Small intestine (tissue), 7 donors: ENCODE measurements around the gene COPA. TPM values are rescaled to one million over a fixed set of nuclear protein-coding genes. Genes with fewer than 3 reads are reported as not detected.
A peak's percentile ranks its signal among the peaks of the same experiment; 100 is the strongest.

ENCODE experiments used
- DNase-seq, 2 donors: peaks; one replicate each; pipeline versions ENCODE4 v3.0.0 to v3.0.0-alpha.2; 2013
- FAIRE-seq: peaks from 2 replicates; lab custom pipeline; 2012; peaks lifted over from hg19 to GRCh38; lab: Jason Lieb, UNC
- H3K27ac ChIP-seq, 3 donors: one replicate each; pipeline ENCODE4 v1.5.1; 2013; ENCODE audit warnings: low read length in 2 of 3, mild to moderate bottlenecking in 2 of 3, control low read depth in 1 of 3, inconsistent platforms in 1 of 3, low read depth in 1 of 3, moderate library complexity in 1 of 3
- H3K27me3 ChIP-seq, 3 donors: one replicate each; pipeline ENCODE4 v1.6.1; 2013; ENCODE audit warnings: low read length in 3 of 3, inconsistent platforms in 1 of 3; ENCODE audit not compliant: control insufficient read depth in 3 of 3, insufficient read depth in 3 of 3
- H3K36me3 ChIP-seq, 3 donors: one replicate each; pipeline ENCODE4 v1.6.1; 2013; ENCODE audit warnings: low read length in 3 of 3, inconsistent platforms in 1 of 3, low read depth in 1 of 3, mild to moderate bottlenecking in 1 of 3, moderate library complexity in 1 of 3; ENCODE audit not compliant: control insufficient read depth in 3 of 3, insufficient read depth in 2 of 3
- H3K4me1 ChIP-seq, 3 donors: one replicate each; pipeline ENCODE4 v1.6.1; 2013; ENCODE audit warnings: low read length in 2 of 3, inconsistent platforms in 1 of 3, low read depth in 1 of 3, mild to moderate bottlenecking in 1 of 3, moderate library complexity in 1 of 3; ENCODE audit not compliant: control insufficient read depth in 3 of 3, insufficient read depth in 2 of 3
- H3K4me3 ChIP-seq, 3 donors: one replicate each; pipeline ENCODE4 v1.5.1; 2013; ENCODE audit warnings: low read length in 3 of 3, control low read depth in 1 of 3, inconsistent platforms in 1 of 3, low read depth in 1 of 3, mild to moderate bottlenecking in 1 of 3, moderate library complexity in 1 of 3
- H3K9me3 ChIP-seq, 2 donors: one replicate each; pipeline ENCODE4 v1.6.1; 2013; ENCODE audit warnings: low read depth in 1 of 2, low read length in 1 of 2; ENCODE audit not compliant: control insufficient read depth in 2 of 2, insufficient read depth in 1 of 2
- WGBS, 3 donors: extraction: QIAGEN DNeasy Blood & Tissue Kit; methylation state at CpG; one replicate each; pipeline ENCODE4 v1.1.7; 2013; 5-methylcytosine and 5-hydroxymethylcytosine counted together
- polyA plus RNA-seq, 4 donors: library from polyadenylated mRNA; stranded (reverse) in 3 of 4; unstranded in 1 of 4; fragments of 200-250 nt in 3 of 4; fragments of 120-200 nt in 1 of 4; gene quantifications; one replicate each; pipeline versions ENCODE4 v1.2.1 to v1.2.3, GENCODE V29; 2013
- donor health status: healthy with polysubstance abuse.
- donor health status: control.
- donor health status: control.
- donor health status: Bipolar disorder and iron deficiency.
- donor health status: healthy.

COPA gene
- polyA plus RNA-seq, 4 donors, result 79.7 to 143 (median 93.2) TPM

DNA sequence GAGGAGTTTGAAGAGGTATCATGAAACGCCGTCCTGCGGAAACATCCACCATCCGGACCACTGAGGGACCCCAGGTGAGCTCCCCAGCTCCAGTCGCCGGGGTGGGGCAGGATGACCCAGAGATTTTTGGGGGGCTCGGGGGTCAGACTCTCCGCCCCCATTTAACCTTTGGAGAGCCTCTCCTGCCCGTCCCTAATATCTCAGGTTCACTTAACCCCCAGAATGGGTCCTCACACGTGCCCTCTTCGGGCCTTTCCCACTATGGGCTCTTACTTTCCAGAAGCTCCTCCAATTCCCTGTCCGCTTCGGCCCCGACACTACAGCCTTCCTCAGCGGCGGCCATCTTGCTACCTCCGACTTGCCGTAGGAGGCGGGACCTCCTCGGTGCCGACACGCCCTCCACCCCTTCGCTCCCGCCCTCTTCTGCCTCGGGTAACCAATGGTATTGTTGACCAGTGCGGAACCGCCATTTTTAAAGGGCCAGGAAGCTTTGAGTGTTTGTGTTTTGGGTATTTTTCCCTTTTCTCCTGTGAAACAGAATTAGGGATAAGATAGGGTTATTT, 58.2 kb downstream of the COPA start, which contains the start of gene PEX19:
Gene PEX19 (minus strand): TSS at position 352 of the 563 bp plus-strand sequence. CDS start 9 bp downstream, at position 343.
- DNase-seq (peak; percentile 92 to 96), FAIRE-seq (no peak)
- Histone ChIP-seq H3K9me3 (no peaks in the 10 kb centered on the region), H3K27me3 (no peaks in the 10 kb centered on the region), H3K4me3 (peak within 1 kb of the TSS; percentile 68 to 96 (median 94)), H3K27ac (peak within 1 kb of the TSS; percentile 42 to 92 (median 84)), H3K36me3 (peaks cover 12 to 35% (median 14%) of the 10 kb centered on the region in 3 donors), H3K4me1 (peaks cover 0 to 11% (median 3%) of the 10 kb centered on the region in 3 donors)
- 0% methylated on average over 27 of the region's 27 CpGs for WGBS, 3 donors

- 1 to 2% (median 2%) methylated on average over 15 of the region's 15 CpGs for WGBS, 3 donors
- DNase-seq (peak; percentile 57 to 58), FAIRE-seq (no peak)
- H3K27ac ChIP-seq, result peak overlapping the region; percentile 42 to 92 (median 84)
- no peaks in the 10 kb centered on the region for H3K9me3 ChIP-seq
- H3K36me3 ChIP-seq, result peaks cover 12 to 35% (median 15%) of the 10 kb centered on the region in 3 donors
- peak overlapping the region; percentile 68 to 96 (median 94) for H3K4me3 ChIP-seq
- H3K27me3 ChIP-seq, result no peaks in the 10 kb centered on the region
- H3K4me1 ChIP-seq, result peaks cover 0 to 11% (median 3%) of the 10 kb centered on the region in 3 donors
Measured at GRCh38 chr1:160284220-160284781, 58.7 kb downstream of the COPA start.

- 92 to 96% (median 93%) methylated on average over 7 of the region's 7 CpGs for WGBS, 3 donors
- FAIRE-seq (no peak), DNase-seq (no peak)
- H3K9me3 ChIP-seq, result no peaks in the 10 kb centered on the region
- H3K27ac ChIP-seq, result no peak overlapping the region
- peaks cover 0 to 11% (median 3%) of the 10 kb centered on the region in 3 donors for H3K4me1 ChIP-seq
- H3K4me3 ChIP-seq, result no peak overlapping the region
- H3K27me3 ChIP-seq, result no peaks in the 10 kb centered on the region
- peaks cover 16 to 43% (median 20%) of the 10 kb centered on the region in 3 donors for H3K36me3 ChIP-seq
Measured at GRCh38 chr1:160282807-160283206, 60.2 kb downstream of the COPA start.

GRCh38 chr1:160277987-160278386, 65.1 kb downstream of the COPA start:
- H3K36me3 ChIP-seq, result peaks cover 16 to 42% (median 24%) of the 10 kb centered on the region in 3 donors
- H3K4me1 ChIP-seq, result no peaks in the 10 kb centered on the region
- H3K9me3 ChIP-seq, result no peaks in the 10 kb centered on the region
- no peak overlapping the region for H3K27ac ChIP-seq
- FAIRE-seq (no peak), DNase-seq (no peak)
- no peaks in the 10 kb centered on the region for H3K27me3 ChIP-seq
- H3K4me3 ChIP-seq, result no peak overlapping the region
- WGBS, 3 donors, result 90 to 91% (median 91%) methylated on average over 4 of the region's 4 CpGs

DNA sequence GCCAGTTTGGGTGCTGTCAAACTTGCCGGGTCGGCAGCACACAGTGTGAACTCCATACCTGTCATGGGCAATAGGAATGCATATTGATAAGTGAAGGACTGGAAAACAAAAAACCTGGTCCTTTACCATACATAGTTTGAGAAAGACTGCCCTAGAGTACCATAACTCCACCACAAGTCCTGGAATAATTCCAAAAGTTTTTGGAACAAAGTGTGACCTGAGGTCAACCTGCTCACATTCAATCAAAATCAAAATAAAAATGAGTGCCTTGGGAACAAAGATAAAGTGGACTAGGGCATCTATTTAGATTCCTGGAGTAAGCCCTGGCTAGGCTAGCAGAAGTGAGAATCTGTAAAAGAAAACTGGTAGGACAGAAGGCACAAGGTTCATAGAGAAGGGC, 65.7 kb downstream of the COPA start:
- no peak for DNase-seq
- Histone ChIP-seq H3K9me3 (no peaks in the 10 kb centered on the region), H3K4me1 (no peaks in the 10 kb centered on the region), H3K36me3 (peaks cover 16 to 39% (median 24%) of the 10 kb centered on the region in 3 donors), H3K4me3 (no peak overlapping the region), H3K27me3 (no peaks in the 10 kb centered on the region), H3K27ac (no peak overlapping the region)
- no peak for FAIRE-seq
- 92 to 96% (median 93%) methylated on average over 2 of the region's 2 CpGs for WGBS, 3 donors

GRCh38 chr1:160271025-160271424, 72.0 kb downstream of the COPA start:
- FAIRE-seq, result no peak
- no peak for DNase-seq
- H3K4me3 ChIP-seq, result no peak overlapping the region
- no peaks in the 10 kb centered on the region for H3K9me3 ChIP-seq
- 91 to 93% (median 93%) methylated on average over 1 of the region's 1 CpG for WGBS, 3 donors
- no peaks in the 10 kb centered on the region for H3K4me1 ChIP-seq
- no peak overlapping the region for H3K27ac ChIP-seq
- H3K27me3 ChIP-seq, result no peaks in the 10 kb centered on the region
- no peaks in the 10 kb centered on the region for H3K36me3 ChIP-seq

DNA sequence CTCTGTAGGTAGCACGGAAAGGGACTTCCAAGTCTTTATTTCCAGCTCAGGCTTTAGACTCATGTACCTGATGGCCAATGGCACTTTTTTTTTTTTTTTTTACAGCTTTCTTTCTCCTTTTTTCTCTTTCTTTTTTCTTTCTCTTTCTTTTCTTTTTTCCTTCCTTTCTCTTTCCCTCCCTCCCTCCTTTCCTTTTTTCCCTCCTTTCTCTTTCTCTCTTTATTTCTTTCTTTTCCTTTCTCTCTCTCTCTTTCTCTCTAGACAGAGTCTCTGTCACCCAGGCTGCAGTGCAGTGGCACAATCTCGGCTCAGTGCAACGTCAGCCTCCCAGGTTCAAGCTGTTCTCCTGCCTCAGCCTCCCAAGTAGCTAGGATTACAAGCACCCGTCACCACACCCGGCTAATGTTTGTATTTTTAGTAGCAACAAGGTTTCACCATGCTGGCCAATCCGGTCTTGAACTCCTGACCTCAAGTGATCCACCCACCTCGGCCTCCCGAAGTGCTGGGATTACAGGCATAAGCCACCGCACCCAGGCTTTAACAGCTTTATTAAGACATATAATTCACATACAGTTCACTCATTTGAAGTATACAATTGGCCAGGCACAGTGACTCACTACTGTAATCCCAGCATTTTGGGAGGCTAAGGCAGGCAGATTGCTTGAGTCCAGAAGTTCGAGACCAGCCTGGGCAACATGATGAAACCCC, 75.6 kb downstream of the COPA start:
- DNase-seq, result no peak
- no peak overlapping the region for H3K4me3 ChIP-seq
- H3K27ac ChIP-seq, result no peak overlapping the region
- H3K9me3 ChIP-seq, result no peaks in the 10 kb centered on the region
- H3K4me1 ChIP-seq, result peaks cover 0 to 2% (median 2%) of the 10 kb centered on the region in 3 donors
- no peak for FAIRE-seq
- no peaks in the 10 kb centered on the region for H3K27me3 ChIP-seq
- 63 to 73% (median 70%) methylated on average over 10 of the region's 10 CpGs for WGBS, 3 donors
- H3K36me3 ChIP-seq, result no peaks in the 10 kb centered on the region

DNA sequence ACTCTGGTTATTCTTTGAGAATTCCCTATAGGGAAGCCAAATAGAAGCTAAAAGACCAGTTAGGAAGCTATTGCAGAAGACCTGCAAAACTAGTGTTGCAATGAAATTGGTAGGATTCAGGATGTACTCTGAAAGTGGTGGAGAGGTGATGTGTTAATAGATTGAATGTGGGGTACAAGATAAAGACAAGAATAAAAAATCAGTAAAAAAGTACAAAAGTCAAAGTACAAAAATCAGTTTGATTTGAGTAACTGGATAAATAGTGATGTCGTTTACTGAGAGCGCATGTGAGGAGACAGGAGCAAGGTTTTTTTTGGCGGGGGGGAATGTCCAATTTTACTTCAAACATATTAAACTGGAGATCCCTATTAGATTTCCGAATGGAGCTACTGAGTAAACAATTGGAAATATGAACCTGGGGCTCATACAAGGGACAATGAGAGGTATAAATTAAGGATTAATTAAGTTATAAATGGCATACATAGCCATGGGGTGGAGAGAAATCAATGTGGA, 78.2 kb downstream of the COPA start:
- H3K9me3 ChIP-seq, result no peaks in the 10 kb centered on the region
- DNase-seq (no peak), FAIRE-seq (no peak)
- no peaks in the 10 kb centered on the region for H3K27me3 ChIP-seq
- no peak overlapping the region for H3K4me3 ChIP-seq
- H3K36me3 ChIP-seq, result no peaks in the 10 kb centered on the region
- H3K27ac ChIP-seq, result no peak overlapping the region
- WGBS, 3 donors, result 70 to 83% (median 73%) methylated on average over 4 of the region's 4 CpGs
- H3K4me1 ChIP-seq, result peaks cover 3 to 12% (median 7%) of the 10 kb centered on the region in 3 donors
